Esophagus muscularis mucosa (tissue), 4 donors: ENCODE measurements around the gene GSC2. TPM values are rescaled to one million over a fixed set of nuclear protein-coding genes. Genes with fewer than 3 reads are reported as not detected.

Experiments
- DNase-seq: peaks from one replicate; pipeline ENCODE4 v3.0.0-alpha.2; 2017; ENCODE audit errors: extremely low spot score
- H3K27ac ChIP-seq, 4 donors: fragments of 200-600 bp; sonication (generic); replicated peaks in 1 of 4; 1 replicate in 3 of 4; 2 replicates in 1 of 4; pipeline ENCODE4 v1.5.1; 2016 to 2019; ENCODE audit warnings: mild to moderate bottlenecking in 1 of 4
- H3K27me3 ChIP-seq, 4 donors: fragments of 200-600 bp; sonication (generic); one replicate each; pipeline versions ENCODE4 v1.5.1 to v1.6.0; 2016 to 2019
- H3K36me3 ChIP-seq, 4 donors: fragments of 200-600 bp; sonication (generic); one replicate each; pipeline ENCODE4 v1.5.1; 2016 to 2019
- H3K4me1 ChIP-seq, 4 donors: fragments of 200-600 bp; sonication (generic); one replicate each; pipeline ENCODE4 v1.5.1; 2016 to 2019
- H3K4me3 ChIP-seq, 4 donors: fragments of 200-600 bp; sonication (generic); 1 replicate in 2 of 4; 2 replicates in 2 of 4; pipeline ENCODE4 v1.5.1; 2016 to 2019; ENCODE audit warnings: mild to moderate bottlenecking in 4 of 4, moderate library complexity in 1 of 4
- H3K9me3 ChIP-seq, 4 donors: fragments of 200-600 bp; sonication (generic); 1 replicate in 3 of 4; 2 replicates in 1 of 4; pipeline ENCODE4 v1.5.1; 2016 to 2019
- EP300 ChIP-seq: sonication (generic); formaldehyde crosslinking; IDR thresholded peaks from one replicate; pipeline ENCODE4 v1.6.1; 2017; ENCODE audit warnings: antibody characterized with exemption
- POLR2A ChIP-seq: fragments of 450-650 bp; IDR thresholded peaks from one replicate; pipeline ENCODE4 v1.6.1; 2017; ENCODE audit warnings: antibody characterized with exemption, moderate library complexity, mild to moderate bottlenecking, low read depth
- POLR2AphosphoS5 ChIP-seq, 2 donors: sonication (generic); formaldehyde crosslinking; IDR thresholded peaks; one replicate each; pipeline ENCODE4 v1.6.1; 2017; ENCODE audit warnings: antibody characterized with exemption in 2 of 2
- WGBS: methylation state at CpG from one replicate; pipeline ENCODE4 v1.1.5; 2018; 5-methylcytosine and 5-hydroxymethylcytosine counted together
- intact Hi-C: fragments of 100-400 bp; cut with DNase I; formaldehyde crosslinking; loops from one replicate; pipeline ENCODE4 v1.15.1; 2023
- total RNA-seq, 4 donors: library from RNA; depleted of rRNA; stranded (reverse); fragments of >200 nt; gene quantifications; one replicate each; pipeline versions ENCODE4 v1.1.0 to v1.2.1, GENCODE V29; 2016
- TF ChIP-seq, protein P1 (sequence below), 3 experiments: fragments of 200-600 bp in 2 of 3; fragments of 450-650 bp in 1 of 3; sonication (generic) in 2 of 3; IDR thresholded peaks; one replicate each; pipeline ENCODE4 v1.5.1; 2017 to 2019; ENCODE audit warnings: antibody characterized with exemption in 3 of 3, mild to moderate bottlenecking in 2 of 3, moderate library complexity in 1 of 3

Gene GSC2
- total RNA-seq, 4 donors from 2014 or later: not detected

DNA sequence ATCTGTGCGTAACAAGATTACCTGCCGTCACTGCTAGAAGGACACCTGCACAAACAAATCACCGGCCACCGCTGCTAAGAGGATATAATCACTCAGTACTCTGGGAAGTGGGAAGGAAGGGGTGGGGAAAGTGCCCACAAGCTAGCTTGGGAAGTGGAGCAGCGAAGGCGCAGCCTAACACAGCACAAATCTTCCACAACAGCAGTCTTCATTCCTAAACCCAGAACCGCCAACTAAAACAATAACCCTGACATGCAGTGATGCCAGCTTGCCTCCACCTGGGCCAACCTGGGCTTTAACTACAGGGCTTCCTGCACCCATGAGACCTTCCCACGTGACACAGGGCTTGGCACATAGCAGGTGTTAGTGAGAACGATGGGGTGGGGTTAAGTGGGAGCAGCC, 33.0 kb downstream of the GSC2 start:
- DNase-seq: no peak
- 77% methylated on average over 7 of the region's 9 CpGs for WGBS
- H3K4me1 ChIP-seq: peaks cover 66 to 83% (median 77%) of the 10 kb centered on the region in 4 donors
- no peak overlapping the region for H3K27ac ChIP-seq
- H3K36me3 ChIP-seq: no peaks in the 10 kb centered on the region
- no peaks in the 10 kb centered on the region for H3K27me3 ChIP-seq
- H3K9me3 ChIP-seq: no peaks in the 10 kb centered on the region
- H3K4me3 ChIP-seq: no peak overlapping the region
- TF ChIP-seq POLR2AphosphoS5 (IDR thresholded peaks at IDR 0.05) (no peak), POLR2A (no peak), EP300 (no peak)
- TF ChIP-seq, protein P1, sequence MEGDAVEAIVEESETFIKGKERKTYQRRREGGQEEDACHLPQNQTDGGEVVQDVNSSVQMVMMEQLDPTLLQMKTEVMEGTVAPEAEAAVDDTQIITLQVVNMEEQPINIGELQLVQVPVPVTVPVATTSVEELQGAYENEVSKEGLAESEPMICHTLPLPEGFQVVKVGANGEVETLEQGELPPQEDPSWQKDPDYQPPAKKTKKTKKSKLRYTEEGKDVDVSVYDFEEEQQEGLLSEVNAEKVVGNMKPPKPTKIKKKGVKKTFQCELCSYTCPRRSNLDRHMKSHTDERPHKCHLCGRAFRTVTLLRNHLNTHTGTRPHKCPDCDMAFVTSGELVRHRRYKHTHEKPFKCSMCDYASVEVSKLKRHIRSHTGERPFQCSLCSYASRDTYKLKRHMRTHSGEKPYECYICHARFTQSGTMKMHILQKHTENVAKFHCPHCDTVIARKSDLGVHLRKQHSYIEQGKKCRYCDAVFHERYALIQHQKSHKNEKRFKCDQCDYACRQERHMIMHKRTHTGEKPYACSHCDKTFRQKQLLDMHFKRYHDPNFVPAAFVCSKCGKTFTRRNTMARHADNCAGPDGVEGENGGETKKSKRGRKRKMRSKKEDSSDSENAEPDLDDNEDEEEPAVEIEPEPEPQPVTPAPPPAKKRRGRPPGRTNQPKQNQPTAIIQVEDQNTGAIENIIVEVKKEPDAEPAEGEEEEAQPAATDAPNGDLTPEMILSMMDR (IDR thresholded peaks at IDR 0.05): no peak
- intact Hi-C loops: no loop called here

DNA sequence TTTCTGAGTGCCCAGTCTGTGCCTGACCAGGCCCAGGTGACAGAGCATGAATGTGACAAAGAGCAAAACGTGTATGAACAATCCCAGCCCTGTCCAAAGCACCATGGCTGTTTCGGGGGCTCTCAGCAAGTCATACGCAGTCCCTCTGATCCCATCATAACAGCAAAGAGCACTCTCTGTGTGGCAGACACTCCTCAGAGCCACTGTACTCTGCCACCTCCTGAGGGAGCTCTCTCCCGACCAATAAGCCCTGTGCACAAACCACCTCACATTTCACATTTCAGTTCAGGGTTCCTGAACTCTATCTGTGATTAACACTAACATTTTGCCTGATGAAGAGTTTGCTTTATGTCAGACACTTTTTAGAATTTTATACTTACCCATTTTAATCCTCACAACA, 34.5 kb downstream of the GSC2 start:
- 78% methylated on average over 4 of the region's 4 CpGs for WGBS
- no peak overlapping the region for H3K27ac ChIP-seq
- H3K4me1 ChIP-seq: peaks cover 62 to 86% (median 77%) of the 10 kb centered on the region in 4 donors

DNA sequence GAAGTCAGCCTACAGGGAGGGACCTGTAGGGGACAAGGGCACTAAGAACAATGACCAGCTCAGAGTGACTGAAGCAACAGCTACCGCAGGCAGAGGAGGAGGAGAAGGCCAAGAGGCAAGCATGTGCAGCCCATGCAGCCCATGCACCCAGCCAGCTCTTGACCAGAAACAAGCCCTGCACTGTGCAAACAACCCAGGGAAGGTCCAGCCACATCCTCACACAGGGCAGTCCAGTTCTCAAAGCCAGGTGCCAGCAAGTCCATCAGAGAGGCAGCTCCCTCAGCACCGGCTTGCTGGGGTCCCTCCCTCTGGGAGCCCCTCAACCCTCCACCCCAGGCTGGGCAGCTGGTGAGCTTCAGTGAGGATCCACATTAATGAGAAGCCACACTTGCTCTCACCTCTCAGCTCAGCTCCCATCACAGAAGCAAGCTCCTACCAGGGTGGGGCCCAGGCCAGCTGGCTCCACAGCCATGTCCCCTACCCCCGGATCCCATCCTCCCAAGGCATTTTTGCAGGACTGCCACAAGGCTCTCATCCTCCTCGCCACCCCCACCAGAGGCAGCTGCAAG, 35.0 kb downstream of the GSC2 start:
- TF ChIP-seq EP300: no peak
- no peaks in the 10 kb centered on the region for H3K36me3 ChIP-seq
- WGBS: 95% methylated on average over 4 of the region's 4 CpGs
- H3K27ac ChIP-seq: no peak overlapping the region
- intact Hi-C loops: no loop called here
- peaks cover 62 to 86% (median 77%) of the 10 kb centered on the region in 4 donors for H3K4me1 ChIP-seq
- DNase-seq: no peak
- H3K27me3 ChIP-seq: no peaks in the 10 kb centered on the region
- H3K9me3 ChIP-seq: no peaks in the 10 kb centered on the region
- H3K4me3 ChIP-seq: no peak overlapping the region

More for the DNA sequence above, 34.5 kb downstream of the GSC2 start:
- Histone ChIP-seq H3K36me3 (no peaks in the 10 kb centered on the region), H3K27me3 (no peaks in the 10 kb centered on the region), H3K9me3 (no peaks in the 10 kb centered on the region), H3K4me3 (no peak overlapping the region)
- no peak for DNase-seq
- TF ChIP-seq, protein P1 (IDR thresholded peaks at IDR 0.05): no peak
- TF ChIP-seq EP300 (no peak), POLR2AphosphoS5 (IDR thresholded peaks at IDR 0.05) (no peak), POLR2A (no peak)
- intact Hi-C loops: no loop called here

DNA sequence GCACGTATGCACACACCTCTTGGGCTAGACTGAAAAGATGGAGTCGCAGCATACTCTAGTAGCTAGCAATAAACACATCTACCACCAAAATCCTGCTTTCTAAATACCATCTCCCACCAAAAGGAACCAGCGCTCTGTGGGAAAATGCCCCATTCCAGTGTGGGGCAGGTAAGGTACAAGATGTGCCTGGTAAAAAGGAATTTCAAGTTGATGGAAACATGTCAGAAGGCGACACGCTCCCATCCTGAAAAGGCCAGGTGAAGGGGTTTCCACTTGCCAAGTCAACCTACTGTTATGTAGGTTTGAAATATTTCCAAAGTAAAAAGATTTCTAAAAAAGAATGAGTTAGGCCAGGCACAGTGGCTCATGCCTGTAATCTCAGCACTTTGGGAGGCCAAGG, 36.7 kb downstream of the GSC2 start:
- no peaks in the 10 kb centered on the region for H3K9me3 ChIP-seq
- H3K4me1 ChIP-seq: peaks cover 60 to 85% (median 77%) of the 10 kb centered on the region in 4 donors
- intact Hi-C loops: no loop called here
- H3K27me3 ChIP-seq: no peaks in the 10 kb centered on the region
- H3K27ac ChIP-seq: no peak overlapping the region
- TF ChIP-seq EP300 (no peak), POLR2A (no peak), POLR2AphosphoS5 (IDR thresholded peaks at IDR 0.05) (no peak)
- TF ChIP-seq, protein P1 (IDR thresholded peaks at IDR 0.05): no peak
- H3K4me3 ChIP-seq: no peak overlapping the region
- no peak for DNase-seq
- no peaks in the 10 kb centered on the region for H3K36me3 ChIP-seq
- 96% methylated on average over 5 of the region's 5 CpGs for WGBS

- intact Hi-C loops: no loop called here
- Histone ChIP-seq H3K4me3 (no peak overlapping the region), H3K9me3 (no peaks in the 10 kb centered on the region), H3K36me3 (no peaks in the 10 kb centered on the region), H3K4me1 (peaks cover 55 to 84% (median 77%) of the 10 kb centered on the region in 4 donors), H3K27ac (no peak overlapping the region), H3K27me3 (no peaks in the 10 kb centered on the region)
- no peak for TF ChIP-seq POLR2AphosphoS5 (IDR thresholded peaks at IDR 0.05)
- TF ChIP-seq, protein P1 (IDR thresholded peaks at IDR 0.05): no peak
- no peak for TF ChIP-seq POLR2A
- TF ChIP-seq EP300: no peak
- WGBS: 88% methylated on average over 3 of the region's 3 CpGs
- DNase-seq: no peak
Observed at GRCh38 chr22:19111584-19111983, 38.5 kb downstream of the GSC2 start.
